HepG2 (cell line): ENCODE measurements around the gene MASP1. TPM values are rescaled to one million over a fixed set of nuclear protein-coding genes. Genes with fewer than 3 reads are reported as not detected.

Source experiments
- FOXA1 ChIP-seq, 2 experiments: fragments of 450-650 bp in 1 of 2; sonication (generic) in 1 of 2; formaldehyde crosslinking in 1 of 2; IDR thresholded peaks; 2 replicates each; pipeline versions ENCODE4 v1.4.0 to v1.6.1; 2016 to 2020; ENCODE audit warnings: missing genetic modification reagents in 1 of 2
- RFXAP ChIP-seq: sonication (generic); formaldehyde crosslinking; IDR thresholded peaks from 2 replicates; pipeline ENCODE4 v1.4.0; 2020; ENCODE audit warnings: missing genetic modification reagents, borderline replicate concordance
- ZBTB38 ChIP-seq: sonication (generic); formaldehyde crosslinking; IDR thresholded peaks from 2 replicates; pipeline ENCODE4 v1.5.1; 2020; ENCODE audit warnings: mild to moderate bottlenecking, missing genetic modification reagents
- polyA plus RNA-seq, 8 experiments: library from polyadenylated mRNA; depleted of rRNA in 3 of 8; stranded (reverse) in 7 of 8; unstranded in 1 of 8; fragments of >200 nt; fragmentation: Illumina TruSeq in 4 of 8; extraction: Trizol in 4 of 8; gene quantifications; 2 replicates each; pipeline versions ENCODE4 v1.2.1 to v1.2.3, GENCODE V29; 2011 to 2016; ENCODE audit warnings: low read depth in 4 of 8, missing spikeins in 1 of 8, mixed read lengths in 1 of 8; ENCODE audit not compliant: insufficient read depth in 1 of 8
- total RNA-seq, 5 experiments: library from RNA; depleted of rRNA; stranded (reverse); fragments of >200 nt; fragmentation: Illumina TruSeq; extraction: Trizol; gene quantifications; 2 replicates each; pipeline ENCODE4 v1.2.3, GENCODE V29; 2016; ENCODE audit warnings: low read depth in 1 of 5
- TF ChIP-seq, protein P1 (sequence below): sonication (generic); formaldehyde crosslinking; conservative IDR thresholded peaks from 2 replicates; pipeline ENCODE4 v1.4.0; 2020; ENCODE audit warnings: missing genetic modification reagents
- TF ChIP-seq, protein P2 (sequence below): sonication (generic); formaldehyde crosslinking; IDR thresholded peaks from 2 replicates; pipeline ENCODE4 v1.4.0; 2020; ENCODE audit warnings: low read depth, mild to moderate bottlenecking, missing genetic modification reagents
- TF ChIP-seq, protein P3 (sequence below): sonication (generic); formaldehyde crosslinking; IDR thresholded peaks from 2 replicates; pipeline ENCODE4 v1.5.0; 2020; ENCODE audit warnings: mild to moderate bottlenecking, missing genetic modification reagents, borderline replicate concordance

The MASP1 gene
- total and polyA plus RNA-seq, 2 of the 13 experiments (the other 11 are each of a cell fraction or from before 2014, with no cell fraction given): 10.8 to 56.0 TPM

DNA sequence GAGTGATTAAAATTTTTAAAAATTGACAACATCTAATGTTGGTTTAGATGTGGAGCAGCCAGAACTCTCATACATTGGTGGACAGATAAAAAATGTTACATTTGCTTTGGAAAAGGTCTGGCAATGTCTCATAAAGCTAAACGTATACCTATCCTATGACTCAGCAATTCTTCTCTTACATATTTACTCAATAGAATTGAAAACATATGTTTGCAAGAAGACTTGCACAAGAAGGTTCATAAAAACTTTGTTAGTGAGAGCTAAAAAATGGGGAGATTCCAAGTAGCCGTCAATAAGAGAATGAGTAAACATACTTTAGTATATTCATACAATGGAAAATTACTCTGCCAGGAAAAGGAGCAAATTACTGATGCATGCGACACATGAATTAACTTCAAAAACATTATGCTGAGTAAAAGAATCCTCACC is 30.0 kb downstream of the MASP1 start (continued):
- TF ChIP-seq, protein P1, sequence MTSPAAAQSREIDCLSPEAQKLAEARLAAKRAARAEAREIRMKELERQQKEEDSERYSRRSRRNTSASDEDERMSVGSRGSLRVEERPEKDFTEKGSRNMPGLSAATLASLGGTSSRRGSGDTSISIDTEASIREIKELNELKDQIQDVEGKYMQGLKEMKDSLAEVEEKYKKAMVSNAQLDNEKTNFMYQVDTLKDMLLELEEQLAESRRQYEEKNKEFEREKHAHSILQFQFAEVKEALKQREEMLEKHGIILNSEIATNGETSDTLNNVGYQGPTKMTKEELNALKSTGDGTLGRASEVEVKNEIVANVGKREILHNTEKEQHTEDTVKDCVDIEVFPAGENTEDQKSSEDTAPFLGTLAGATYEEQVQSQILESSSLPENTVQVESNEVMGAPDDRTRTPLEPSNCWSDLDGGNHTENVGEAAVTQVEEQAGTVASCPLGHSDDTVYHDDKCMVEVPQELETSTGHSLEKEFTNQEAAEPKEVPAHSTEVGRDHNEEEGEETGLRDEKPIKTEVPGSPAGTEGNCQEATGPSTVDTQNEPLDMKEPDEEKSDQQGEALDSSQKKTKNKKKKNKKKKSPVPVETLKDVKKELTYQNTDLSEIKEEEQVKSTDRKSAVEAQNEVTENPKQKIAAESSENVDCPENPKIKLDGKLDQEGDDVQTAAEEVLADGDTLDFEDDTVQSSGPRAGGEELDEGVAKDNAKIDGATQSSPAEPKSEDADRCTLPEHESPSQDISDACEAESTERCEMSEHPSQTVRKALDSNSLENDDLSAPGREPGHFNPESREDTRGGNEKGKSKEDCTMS: no peak
- TF ChIP-seq, protein P2, sequence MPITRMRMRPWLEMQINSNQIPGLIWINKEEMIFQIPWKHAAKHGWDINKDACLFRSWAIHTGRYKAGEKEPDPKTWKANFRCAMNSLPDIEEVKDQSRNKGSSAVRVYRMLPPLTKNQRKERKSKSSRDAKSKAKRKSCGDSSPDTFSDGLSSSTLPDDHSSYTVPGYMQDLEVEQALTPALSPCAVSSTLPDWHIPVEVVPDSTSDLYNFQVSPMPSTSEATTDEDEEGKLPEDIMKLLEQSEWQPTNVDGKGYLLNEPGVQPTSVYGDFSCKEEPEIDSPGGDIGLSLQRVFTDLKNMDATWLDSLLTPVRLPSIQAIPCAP (CRISPR knock-in tag): no peak
- TF ChIP-seq ZBTB38 (CRISPR knock-in tag): no peak
- TF ChIP-seq, protein P3, sequence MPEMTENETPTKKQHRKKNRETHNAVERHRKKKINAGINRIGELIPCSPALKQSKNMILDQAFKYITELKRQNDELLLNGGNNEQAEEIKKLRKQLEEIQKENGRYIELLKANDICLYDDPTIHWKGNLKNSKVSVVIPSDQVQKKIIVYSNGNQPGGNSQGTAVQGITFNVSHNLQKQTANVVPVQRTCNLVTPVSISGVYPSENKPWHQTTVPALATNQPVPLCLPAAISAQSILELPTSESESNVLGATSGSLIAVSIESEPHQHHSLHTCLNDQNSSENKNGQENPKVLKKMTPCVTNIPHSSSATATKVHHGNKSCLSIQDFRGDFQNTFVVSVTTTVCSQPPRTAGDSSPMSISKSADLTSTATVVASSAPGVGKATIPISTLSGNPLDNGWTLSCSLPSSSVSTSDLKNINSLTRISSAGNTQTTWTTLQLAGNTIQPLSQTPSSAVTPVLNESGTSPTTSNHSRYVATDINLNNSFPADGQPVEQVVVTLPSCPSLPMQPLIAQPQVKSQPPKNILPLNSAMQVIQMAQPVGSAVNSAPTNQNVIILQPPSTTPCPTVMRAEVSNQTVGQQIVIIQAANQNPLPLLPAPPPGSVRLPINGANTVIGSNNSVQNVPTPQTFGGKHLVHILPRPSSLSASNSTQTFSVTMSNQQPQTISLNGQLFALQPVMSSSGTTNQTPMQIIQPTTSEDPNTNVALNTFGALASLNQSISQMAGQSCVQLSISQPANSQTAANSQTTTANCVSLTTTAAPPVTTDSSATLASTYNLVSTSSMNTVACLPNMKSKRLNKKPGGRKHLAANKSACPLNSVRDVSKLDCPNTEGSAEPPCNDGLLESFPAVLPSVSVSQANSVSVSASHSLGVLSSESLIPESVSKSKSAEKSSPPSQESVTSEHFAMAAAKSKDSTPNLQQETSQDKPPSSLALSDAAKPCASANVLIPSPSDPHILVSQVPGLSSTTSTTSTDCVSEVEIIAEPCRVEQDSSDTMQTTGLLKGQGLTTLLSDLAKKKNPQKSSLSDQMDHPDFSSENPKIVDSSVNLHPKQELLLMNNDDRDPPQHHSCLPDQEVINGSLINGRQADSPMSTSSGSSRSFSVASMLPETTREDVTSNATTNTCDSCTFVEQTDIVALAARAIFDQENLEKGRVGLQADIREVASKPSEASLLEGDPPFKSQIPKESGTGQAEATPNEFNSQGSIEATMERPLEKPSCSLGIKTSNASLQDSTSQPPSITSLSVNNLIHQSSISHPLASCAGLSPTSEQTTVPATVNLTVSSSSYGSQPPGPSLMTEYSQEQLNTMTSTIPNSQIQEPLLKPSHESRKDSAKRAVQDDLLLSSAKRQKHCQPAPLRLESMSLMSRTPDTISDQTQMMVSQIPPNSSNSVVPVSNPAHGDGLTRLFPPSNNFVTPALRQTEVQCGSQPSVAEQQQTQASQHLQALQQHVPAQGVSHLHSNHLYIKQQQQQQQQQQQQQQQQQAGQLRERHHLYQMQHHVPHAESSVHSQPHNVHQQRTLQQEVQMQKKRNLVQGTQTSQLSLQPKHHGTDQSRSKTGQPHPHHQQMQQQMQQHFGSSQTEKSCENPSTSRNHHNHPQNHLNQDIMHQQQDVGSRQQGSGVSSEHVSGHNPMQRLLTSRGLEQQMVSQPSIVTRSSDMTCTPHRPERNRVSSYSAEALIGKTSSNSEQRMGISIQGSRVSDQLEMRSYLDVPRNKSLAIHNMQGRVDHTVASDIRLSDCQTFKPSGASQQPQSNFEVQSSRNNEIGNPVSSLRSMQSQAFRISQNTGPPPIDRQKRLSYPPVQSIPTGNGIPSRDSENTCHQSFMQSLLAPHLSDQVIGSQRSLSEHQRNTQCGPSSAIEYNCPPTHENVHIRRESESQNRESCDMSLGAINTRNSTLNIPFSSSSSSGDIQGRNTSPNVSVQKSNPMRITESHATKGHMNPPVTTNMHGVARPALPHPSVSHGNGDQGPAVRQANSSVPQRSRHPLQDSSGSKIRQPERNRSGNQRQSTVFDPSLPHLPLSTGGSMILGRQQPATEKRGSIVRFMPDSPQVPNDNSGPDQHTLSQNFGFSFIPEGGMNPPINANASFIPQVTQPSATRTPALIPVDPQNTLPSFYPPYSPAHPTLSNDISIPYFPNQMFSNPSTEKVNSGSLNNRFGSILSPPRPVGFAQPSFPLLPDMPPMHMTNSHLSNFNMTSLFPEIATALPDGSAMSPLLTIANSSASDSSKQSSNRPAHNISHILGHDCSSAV (CRISPR knock-in tag): no peak
- no peak for TF ChIP-seq FOXA1 (IDR thresholded peaks at IDR 0.05)
- no peak for TF ChIP-seq FOXA1 (CRISPR knock-in tag; IDR thresholded peaks at IDR 0.05)
- no peak for TF ChIP-seq RFXAP
- TF ChIP-seq, all 625 proteins: peak for 4
